GM19438 (cell line): ENCODE measurements around the gene PLXNB3.
"Not testable (repeated sequence)": the region's sequence is repeated elsewhere in the genome, so short reads cannot be mapped to it uniquely, and the experiment has no call there.

Experiments
- ATAC-seq: cut with Tn5 transposase; IDR thresholded peaks from one replicate; pipeline ENCODE4 v1.9.1; 2021; ENCODE audit warnings: low read depth; ENCODE audit not compliant: unreplicated experiment

PLXNB3 gene

GRCh38 chrX:153749017-153749416, 15.0 kb upstream of the PLXNB3 start:
- not testable (repeated sequence) for ATAC-seq

- no peak for ATAC-seq
Measured at GRCh38 chrX:153750127-153750774, 13.8 kb upstream of the PLXNB3 start.

- no peak for ATAC-seq
Measured at GRCh38 chrX:153755136-153755535, 8.9 kb upstream of the PLXNB3 start.

- no peak for ATAC-seq
Measured at GRCh38 chrX:153761863-153762262, 2.2 kb upstream of the PLXNB3 start.

GRCh38 chrX:153762626-153763173, 1.3 kb upstream of the PLXNB3 start:
- no peak for ATAC-seq

- ATAC-seq = no peak
Measured at GRCh38 chrX:153763298-153763932, 634 bp upstream of the PLXNB3 start.

- no peak for ATAC-seq
Measured at GRCh38 chrX:153764786-153765137, 713 bp downstream of the PLXNB3 start.

GRCh38 chrX:153765138-153766079, 1.4 kb downstream of the PLXNB3 start:
- ATAC-seq = no peak

GRCh38 chrX:153766098-153766817, 2.2 kb downstream of the PLXNB3 start:
- no peak for ATAC-seq

GRCh38 chrX:153766871-153767673, 3.0 kb downstream of the PLXNB3 start:
- ATAC-seq = no peak

- no peak for ATAC-seq
Measured at GRCh38 chrX:153767674-153768055, 3.6 kb downstream of the PLXNB3 start.

GRCh38 chrX:153768311-153769157, 4.5 kb downstream of the PLXNB3 start:
- ATAC-seq = no peak

- no peak for ATAC-seq
Measured at GRCh38 chrX:153769158-153769864, 5.3 kb downstream of the PLXNB3 start.

GRCh38 chrX:153769865-153770600, 6.0 kb downstream of the PLXNB3 start:
- no peak for ATAC-seq

GRCh38 chrX:153770601-153771414, 6.8 kb downstream of the PLXNB3 start:
- no peak for ATAC-seq

GRCh38 chrX:153771415-153772315, 7.6 kb downstream of the PLXNB3 start:
- ATAC-seq = no peak
